Astrocyte (in vitro differentiated cells and primary cell): ENCODE results near the gene TNIK.

Source experiments
- EZH2 ChIP-seq: IDR thresholded peaks from 2 replicates; pipeline ENCODE4 v1.6.1; 2012; ENCODE audit warnings: mild to moderate bottlenecking, low read length, inconsistent platforms; ENCODE audit not compliant: insufficient read depth
- TF ChIP-seq, protein P1 (sequence below): IDR thresholded peaks from 2 replicates; pipeline ENCODE4 v1.5.1; 2011; ENCODE audit warnings: low read depth, mild to moderate bottlenecking, inconsistent platforms, low read length, moderate library complexity; ENCODE audit not compliant: insufficient read depth

DNA sequence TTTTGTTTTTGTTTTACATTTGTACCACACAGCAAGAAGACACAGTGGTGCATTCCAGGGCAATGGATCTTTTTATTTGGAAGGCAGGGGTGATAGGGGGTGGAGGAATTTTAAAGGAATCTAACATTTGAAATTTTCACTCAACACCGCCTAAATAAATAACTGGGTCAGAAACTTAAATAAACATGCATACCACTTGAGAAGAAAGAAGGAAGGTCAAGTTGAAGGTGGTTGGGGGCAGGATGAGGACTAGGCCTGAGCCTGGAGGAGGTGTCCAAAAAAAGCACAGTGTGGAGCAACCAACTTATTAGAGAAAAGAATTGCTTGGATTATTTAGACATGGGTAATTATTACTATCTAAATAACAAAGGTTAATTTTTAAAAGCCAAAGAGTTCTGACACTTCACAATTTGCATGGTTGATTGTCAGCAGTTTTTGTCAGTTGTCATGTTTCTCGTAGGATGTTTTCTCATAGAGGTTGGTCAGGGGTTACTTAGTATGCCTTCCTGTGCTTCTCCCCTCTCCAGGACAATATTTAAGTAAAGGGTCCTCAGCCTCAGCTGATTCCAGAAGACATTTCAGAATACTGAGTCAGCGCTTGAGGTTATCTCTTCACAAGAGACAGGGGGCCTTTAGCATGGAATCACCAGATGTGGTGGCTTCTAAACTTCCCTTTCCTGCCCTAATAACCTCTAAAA lies 260.0 kb downstream of the TNIK start:
- TF ChIP-seq, protein P1, sequence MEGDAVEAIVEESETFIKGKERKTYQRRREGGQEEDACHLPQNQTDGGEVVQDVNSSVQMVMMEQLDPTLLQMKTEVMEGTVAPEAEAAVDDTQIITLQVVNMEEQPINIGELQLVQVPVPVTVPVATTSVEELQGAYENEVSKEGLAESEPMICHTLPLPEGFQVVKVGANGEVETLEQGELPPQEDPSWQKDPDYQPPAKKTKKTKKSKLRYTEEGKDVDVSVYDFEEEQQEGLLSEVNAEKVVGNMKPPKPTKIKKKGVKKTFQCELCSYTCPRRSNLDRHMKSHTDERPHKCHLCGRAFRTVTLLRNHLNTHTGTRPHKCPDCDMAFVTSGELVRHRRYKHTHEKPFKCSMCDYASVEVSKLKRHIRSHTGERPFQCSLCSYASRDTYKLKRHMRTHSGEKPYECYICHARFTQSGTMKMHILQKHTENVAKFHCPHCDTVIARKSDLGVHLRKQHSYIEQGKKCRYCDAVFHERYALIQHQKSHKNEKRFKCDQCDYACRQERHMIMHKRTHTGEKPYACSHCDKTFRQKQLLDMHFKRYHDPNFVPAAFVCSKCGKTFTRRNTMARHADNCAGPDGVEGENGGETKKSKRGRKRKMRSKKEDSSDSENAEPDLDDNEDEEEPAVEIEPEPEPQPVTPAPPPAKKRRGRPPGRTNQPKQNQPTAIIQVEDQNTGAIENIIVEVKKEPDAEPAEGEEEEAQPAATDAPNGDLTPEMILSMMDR, result no peak
- TF ChIP-seq EZH2, result no peak
